ENCODE results near the gene ADAMTS16. TPM values are rescaled to one million over a fixed set of nuclear protein-coding genes. Genes with fewer than 3 reads are reported as not detected.

ADAMTS16 gene
- total RNA-seq, 1 donor from 2014 or later: 0.62 TPM

GRCh38 chr5:5188376-5189050 lies 48.4 kb downstream of the ADAMTS16 start:
- DNase-seq: no peak

GRCh38 chr5:5189051-5189430 lies 48.9 kb downstream of the ADAMTS16 start:
- no peak for DNase-seq

GRCh38 chr5:5191906-5192305 lies 51.8 kb downstream of the ADAMTS16 start:
- DNase-seq: no peak

GRCh38 chr5:5192681-5193080 lies 52.6 kb downstream of the ADAMTS16 start:
- DNase-seq: no peak

- no peak for DNase-seq
These were observed 55.2 kb downstream of the ADAMTS16 start for GRCh38 chr5:5195128-5195918.

- no peak for DNase-seq
These were observed 58.0 kb downstream of the ADAMTS16 start for GRCh38 chr5:5198135-5198534.

- DNase-seq: no peak
These were observed 58.7 kb downstream of the ADAMTS16 start for GRCh38 chr5:5198815-5199214.

GRCh38 chr5:5199495-5199894 lies 59.4 kb downstream of the ADAMTS16 start:
- DNase-seq: no peak

- DNase-seq: no peak
These were observed 60.0 kb downstream of the ADAMTS16 start for GRCh38 chr5:5200133-5200532.

- no peak for DNase-seq
These were observed 62.2 kb downstream of the ADAMTS16 start for GRCh38 chr5:5202321-5202720.

GRCh38 chr5:5203451-5203850 lies 63.3 kb downstream of the ADAMTS16 start:
- DNase-seq: no peak

- DNase-seq: no peak
These were observed 67.7 kb downstream of the ADAMTS16 start for GRCh38 chr5:5207828-5208227.

- DNase-seq: no peak
These were observed 69.0 kb downstream of the ADAMTS16 start for GRCh38 chr5:5209089-5209488.

- DNase-seq: no peak
These were observed 69.6 kb downstream of the ADAMTS16 start for GRCh38 chr5:5209510-5210286.

- no peak for DNase-seq
These were observed 77.2 kb downstream of the ADAMTS16 start for GRCh38 chr5:5217371-5217770.

- DNase-seq: no peak
These were observed 78.3 kb downstream of the ADAMTS16 start for GRCh38 chr5:5218396-5218795.

- DNase-seq: no peak
These were observed 79.4 kb downstream of the ADAMTS16 start for GRCh38 chr5:5219541-5219940.

- DNase-seq: no peak
These were observed 80.9 kb downstream of the ADAMTS16 start for GRCh38 chr5:5220901-5221631.

- no peak for DNase-seq
These were observed 81.6 kb downstream of the ADAMTS16 start for GRCh38 chr5:5221724-5222123.

GRCh38 chr5:5231576-5231975 lies 91.4 kb downstream of the ADAMTS16 start:
- DNase-seq: no peak

GRCh38 chr5:5234912-5235311 lies 94.8 kb downstream of the ADAMTS16 start:
- no peak for DNase-seq

GRCh38 chr5:5235685-5236084 lies 95.6 kb downstream of the ADAMTS16 start:
- no peak for DNase-seq

GRCh38 chr5:5239191-5239590 lies 99.1 kb downstream of the ADAMTS16 start:
- DNase-seq: no peak

All from occipital lobe (tissue), 2 donors.